ENCODE measurements around the gene CRTAP.
"Not testable (repeated sequence)": the region's sequence is repeated elsewhere in the genome, so short reads cannot be mapped to it uniquely, and the experiment has no call there.

The CRTAP gene

DNA sequence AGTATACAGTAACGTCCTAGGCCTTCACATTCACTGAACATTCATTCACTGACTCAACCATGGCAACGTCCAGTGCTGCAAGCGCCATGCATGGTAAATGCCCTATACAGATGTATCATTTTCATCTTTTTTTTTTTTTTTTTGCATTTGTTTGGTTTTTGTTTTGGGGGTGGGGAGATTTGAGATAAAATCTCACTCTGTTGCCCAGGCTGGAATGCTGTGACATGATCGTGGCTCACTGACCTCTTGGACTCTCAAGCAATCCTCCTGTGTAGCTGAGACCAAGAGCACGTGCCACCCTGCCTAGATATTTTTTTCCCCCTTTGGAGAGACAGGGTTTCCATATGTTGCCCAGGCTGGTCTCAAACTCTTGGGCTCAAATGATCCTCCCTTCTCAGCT is 67.4 kb downstream of the CRTAP start:
- no peak for DNase-seq

DNA sequence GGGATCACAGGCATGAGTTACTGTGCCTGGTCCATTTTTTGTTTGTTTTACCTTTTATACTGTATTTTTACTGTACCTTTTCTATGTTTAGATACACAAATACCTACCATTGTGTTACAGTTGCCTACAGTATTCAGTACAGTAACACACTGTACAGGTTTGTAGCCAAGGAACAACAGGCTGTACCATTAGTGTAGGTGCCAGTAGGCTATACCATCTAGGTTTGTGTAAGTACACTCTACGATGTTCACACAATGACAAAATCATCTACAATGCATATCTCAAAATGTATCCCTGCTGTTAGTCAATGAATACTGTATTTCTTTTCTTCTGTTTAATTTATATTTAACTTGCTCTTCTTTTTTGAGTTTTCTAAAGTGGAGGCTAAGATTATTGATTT is 67.8 kb downstream of the CRTAP start:
- DNase-seq, result not testable (repeated sequence)

DNA sequence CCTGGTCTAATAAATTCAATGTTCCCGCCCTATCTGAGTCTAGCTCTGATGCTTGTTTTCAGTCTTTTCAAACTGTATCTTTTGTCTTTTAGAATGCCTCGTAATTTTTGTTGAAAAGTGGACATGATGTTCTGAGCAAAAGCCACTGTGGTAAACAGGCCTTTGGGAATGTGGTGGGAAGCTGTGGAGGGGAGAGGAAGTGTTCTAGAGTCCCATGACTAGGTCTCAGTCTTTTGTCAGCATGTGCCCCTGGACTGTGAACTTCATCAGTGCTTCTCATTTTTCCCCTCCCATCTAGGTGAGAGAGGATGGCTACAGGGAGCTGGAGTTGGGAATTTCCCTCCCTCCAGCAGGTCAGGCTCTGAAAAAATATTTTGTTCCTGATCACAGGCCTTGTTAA is 71.0 kb downstream of the CRTAP start:
- no peak for DNase-seq

DNA sequence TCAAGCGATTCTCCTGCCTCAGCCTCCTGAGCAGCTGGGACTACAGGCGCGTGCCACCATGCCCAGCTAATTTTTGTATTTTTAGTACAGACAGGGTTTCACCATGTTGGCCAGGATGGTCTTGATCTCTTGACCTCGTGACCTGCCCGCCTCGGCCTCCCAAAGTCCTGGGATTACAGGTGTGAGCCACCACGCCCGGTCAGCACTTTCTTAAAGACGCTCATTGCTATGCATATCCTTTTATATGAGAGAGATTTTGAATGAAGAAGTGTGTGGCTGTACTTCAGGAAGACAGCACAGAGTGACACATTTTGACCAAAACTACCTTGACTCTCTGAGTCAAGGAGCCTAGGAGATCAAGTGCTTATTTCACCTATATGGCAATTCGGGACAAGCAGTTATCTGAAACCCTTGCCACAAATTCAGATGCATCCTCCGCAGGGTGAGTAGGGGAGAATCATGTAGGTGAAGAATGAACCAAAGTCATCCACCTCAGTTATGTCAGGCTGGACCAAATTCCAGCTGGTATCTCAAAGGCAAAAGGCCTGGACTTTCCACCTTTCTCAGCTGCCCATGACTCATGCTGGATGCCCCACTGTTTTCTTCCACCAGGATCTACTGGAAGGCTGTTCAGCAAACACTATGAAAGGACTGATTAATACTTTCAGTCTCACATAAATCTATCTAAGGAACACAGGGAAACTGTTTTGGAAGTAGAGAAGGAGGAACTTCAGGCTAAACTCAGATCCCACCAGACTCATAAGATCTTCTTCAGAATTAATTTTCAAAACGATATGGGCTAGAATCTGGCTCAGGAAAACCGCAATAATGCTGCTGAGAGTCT is 72.9 kb downstream of the CRTAP start:
- DNase-seq, result no peak

DNA sequence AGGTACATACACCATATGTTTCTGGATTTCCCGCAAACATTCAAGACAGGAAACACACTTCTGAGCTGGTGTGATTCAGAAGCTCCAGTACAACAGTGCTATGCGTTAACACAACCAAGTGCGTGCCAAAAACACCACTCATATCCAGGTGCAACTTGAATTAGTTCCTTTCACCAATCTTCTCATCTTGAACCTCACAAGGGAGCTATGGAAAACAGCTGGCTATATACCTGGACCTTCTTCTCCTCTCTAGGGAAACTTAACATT is 73.5 kb downstream of the CRTAP start:
- DNase-seq, result no peak

DNA sequence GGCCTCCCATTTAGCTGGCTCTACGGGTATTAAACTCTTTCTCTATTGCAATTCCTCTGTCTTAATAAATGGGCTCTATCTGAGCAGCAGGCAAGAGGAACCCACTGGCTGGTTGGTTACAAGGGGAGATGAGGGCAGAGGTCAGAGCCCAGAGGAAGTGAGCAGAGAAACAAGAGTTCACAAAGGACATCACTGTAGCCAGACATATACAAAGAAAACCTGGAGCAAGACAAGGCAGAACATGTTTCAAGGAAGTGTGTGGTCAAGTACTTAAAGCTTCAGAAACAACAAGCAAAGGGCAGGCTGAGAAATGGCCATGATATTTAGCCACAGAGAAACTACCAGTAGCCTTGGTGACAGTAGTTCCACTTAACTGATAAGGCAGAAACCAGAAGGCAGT is 80.5 kb downstream of the CRTAP start:
- no peak for DNase-seq

DNA sequence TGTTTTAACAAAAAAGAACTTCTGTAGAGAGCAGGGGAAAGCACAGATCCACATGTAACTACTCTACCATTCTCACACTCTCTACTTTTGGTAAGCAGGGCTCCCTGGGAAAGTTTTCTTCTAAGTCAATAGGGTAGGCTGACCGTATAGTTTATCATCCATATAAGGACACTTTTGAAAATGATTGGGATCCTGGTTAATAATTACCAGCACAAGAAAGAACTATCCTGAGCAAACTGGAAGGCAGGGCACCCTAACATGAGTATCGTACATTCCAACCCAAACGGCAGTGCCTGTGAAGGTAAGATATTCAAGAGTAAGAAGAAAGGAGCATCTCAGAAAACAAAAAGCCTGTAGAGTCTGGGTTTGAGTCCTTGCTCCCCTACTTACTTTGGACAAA is 82.7 kb downstream of the CRTAP start:
- no peak for DNase-seq
